ENCODE measurements around the gene TBC1D17.

DNA sequence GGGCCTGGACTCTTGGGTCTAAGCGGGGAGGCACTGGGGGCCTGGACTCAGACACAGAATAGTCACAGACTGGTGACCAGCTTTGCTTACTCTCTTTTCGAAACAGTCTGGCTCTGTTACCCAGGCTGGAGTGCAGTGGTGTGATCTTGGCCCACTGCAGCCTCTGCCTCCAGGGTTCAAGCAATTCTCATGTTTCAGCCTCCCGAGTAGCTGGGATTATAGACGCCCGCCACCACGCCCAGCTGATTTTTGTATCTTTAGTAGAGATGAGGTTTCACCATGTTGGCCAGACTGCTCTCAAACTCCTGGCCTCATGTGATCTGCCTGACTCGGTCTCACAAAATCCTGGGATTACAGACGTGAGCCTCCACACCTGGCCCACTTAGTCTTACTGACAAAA is 48.3 kb upstream of the TBC1D17 start:
- TF ChIP-seq, protein P1, sequence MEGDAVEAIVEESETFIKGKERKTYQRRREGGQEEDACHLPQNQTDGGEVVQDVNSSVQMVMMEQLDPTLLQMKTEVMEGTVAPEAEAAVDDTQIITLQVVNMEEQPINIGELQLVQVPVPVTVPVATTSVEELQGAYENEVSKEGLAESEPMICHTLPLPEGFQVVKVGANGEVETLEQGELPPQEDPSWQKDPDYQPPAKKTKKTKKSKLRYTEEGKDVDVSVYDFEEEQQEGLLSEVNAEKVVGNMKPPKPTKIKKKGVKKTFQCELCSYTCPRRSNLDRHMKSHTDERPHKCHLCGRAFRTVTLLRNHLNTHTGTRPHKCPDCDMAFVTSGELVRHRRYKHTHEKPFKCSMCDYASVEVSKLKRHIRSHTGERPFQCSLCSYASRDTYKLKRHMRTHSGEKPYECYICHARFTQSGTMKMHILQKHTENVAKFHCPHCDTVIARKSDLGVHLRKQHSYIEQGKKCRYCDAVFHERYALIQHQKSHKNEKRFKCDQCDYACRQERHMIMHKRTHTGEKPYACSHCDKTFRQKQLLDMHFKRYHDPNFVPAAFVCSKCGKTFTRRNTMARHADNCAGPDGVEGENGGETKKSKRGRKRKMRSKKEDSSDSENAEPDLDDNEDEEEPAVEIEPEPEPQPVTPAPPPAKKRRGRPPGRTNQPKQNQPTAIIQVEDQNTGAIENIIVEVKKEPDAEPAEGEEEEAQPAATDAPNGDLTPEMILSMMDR (IDR thresholded peaks at IDR 0.05): no peak
- TF ChIP-seq ZFX (IDR thresholded peaks at IDR 0.05; ENCODE audit: borderline replicate concordance): no peak
